Activated naive CD4-positive, alpha-beta T cell treated with anti-CD3 and anti-CD28 coated beads for 36 hours (primary cell): Measurements from ENCODE around the gene SECTM1. TPM values are rescaled to one million over a fixed set of nuclear protein-coding genes. Genes with fewer than 3 reads are reported as not detected.

ENCODE experiments used
- CTCF ChIA-PET: fragments of 350-600 bp; sonication (Branson Sonifier 250); formaldehyde crosslinking; loops from one replicate; lab custom pipeline; 2021; ENCODE audit warnings: antibody characterized with exemption; lab: Charles Lee
- DNase-seq: peaks from one replicate; pipeline ENCODE4 v3.0.0-alpha.2; 2020
- H3K27ac Mint-ChIP-seq: one replicate; pipeline ENCODE4 v1.8.0; 2021; ENCODE audit warnings: mild to moderate bottlenecking, mixed read lengths
- H3K27me3 Mint-ChIP-seq: one replicate; pipeline ENCODE4 v1.8.0; 2021; ENCODE audit warnings: low read depth, mixed read lengths
- H3K36me3 Mint-ChIP-seq: one replicate; pipeline ENCODE4 v1.8.0; 2021; ENCODE audit warnings: low read depth, mixed read lengths
- H3K4me1 Mint-ChIP-seq: one replicate; pipeline ENCODE4 v1.8.0; 2021; ENCODE audit warnings: low read depth, mixed read lengths
- H3K4me3 Mint-ChIP-seq: one replicate; pipeline ENCODE4 v1.8.0; 2021; ENCODE audit warnings: mild to moderate bottlenecking, moderate library complexity, mixed read lengths
- H3K9me3 Mint-ChIP-seq: one replicate; pipeline ENCODE4 v1.8.0; 2021; ENCODE audit warnings: mixed read lengths
- intact Hi-C: fragments of 100-400 bp; cut with micrococcal nuclease; formaldehyde crosslinking; loops from one replicate; pipeline ENCODE4 v1.15.1; 2023
- total RNA-seq, 2 experiments: library from RNA; stranded (reverse); gene quantifications; one replicate each; pipeline ENCODE4 v1.2.3, GENCODE V29; 2021

The SECTM1 gene
- total RNA-seq, 2 experiments from 2014 or later = 2.8 to 3.8 TPM

- Mint-ChIP-seq H3K4me3 (no peak overlapping the region), H3K27me3 (no peaks in the 10 kb centered on the region), H3K9me3 (no peaks in the 10 kb centered on the region), H3K27ac (no peak overlapping the region), H3K36me3 (no peaks in the 10 kb centered on the region), H3K4me1 (peaks cover 12% of the 10 kb centered on the region)
- intact Hi-C loops = no loop called here
- CTCF ChIA-PET = interaction anchor here (0.6 kb wide), 1 partner anchor 607 kb away, joined by 3 read pairs; no protein-coding TSS in a partner anchor
- no peak for DNase-seq
Observed at GRCh38 chr17:82282239-82283207, 51.0 kb downstream of the SECTM1 start.

GRCh38 chr17:82281502-82282238, 51.9 kb downstream of the SECTM1 start:
- CTCF ChIA-PET = no interaction called here
- DNase-seq = no peak
- Mint-ChIP-seq H3K27me3 (no peaks in the 10 kb centered on the region), H3K9me3 (no peaks in the 10 kb centered on the region), H3K27ac (no peak overlapping the region), H3K4me1 (peaks cover 10% of the 10 kb centered on the region), H3K36me3 (no peaks in the 10 kb centered on the region), H3K4me3 (no peak overlapping the region)
- intact Hi-C loops = no loop called here

GRCh38 chr17:82281076-82281475, 52.5 kb downstream of the SECTM1 start:
- DNase-seq = no peak
- Mint-ChIP-seq H3K4me1 (peaks cover 10% of the 10 kb centered on the region), H3K27me3 (no peaks in the 10 kb centered on the region), H3K36me3 (no peaks in the 10 kb centered on the region), H3K9me3 (no peaks in the 10 kb centered on the region), H3K4me3 (no peak overlapping the region), H3K27ac (no peak overlapping the region)
- intact Hi-C loops = no loop called here
- CTCF ChIA-PET = no interaction called here

DNA sequence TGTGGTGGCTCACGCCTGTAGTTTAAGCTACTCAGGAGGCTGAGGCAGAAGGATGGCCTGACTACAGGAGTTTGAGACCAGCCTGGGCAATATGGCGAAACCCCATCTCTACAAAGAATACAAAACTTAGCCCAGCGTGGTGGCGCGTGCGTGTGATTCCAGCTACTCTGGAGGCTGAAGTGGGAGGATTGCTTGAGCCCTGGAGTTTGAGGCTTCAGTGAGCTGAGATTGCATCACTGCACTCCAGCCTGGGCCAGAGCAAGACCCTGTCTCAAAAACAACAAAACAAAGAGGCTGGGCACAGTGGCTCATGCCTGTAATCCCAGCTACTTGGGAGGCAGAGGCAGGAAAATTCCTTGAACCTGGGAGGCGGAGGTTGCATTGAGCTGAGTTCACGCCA, 53.0 kb downstream of the SECTM1 start:
- Mint-ChIP-seq H3K4me3 (no peak overlapping the region), H3K4me1 (peaks cover 10% of the 10 kb centered on the region), H3K27me3 (no peaks in the 10 kb centered on the region), H3K27ac (no peak overlapping the region), H3K9me3 (no peaks in the 10 kb centered on the region), H3K36me3 (no peaks in the 10 kb centered on the region)
- intact Hi-C loops = no loop called here
- CTCF ChIA-PET = no interaction called here
- DNase-seq = no peak

GRCh38 chr17:82278786-82279391, 54.7 kb downstream of the SECTM1 start:
- Mint-ChIP-seq H3K36me3 (no peaks in the 10 kb centered on the region), H3K4me1 (peaks cover 10% of the 10 kb centered on the region), H3K27ac (no peak overlapping the region), H3K4me3 (no peak overlapping the region), H3K9me3 (no peaks in the 10 kb centered on the region), H3K27me3 (no peaks in the 10 kb centered on the region)
- CTCF ChIA-PET = interaction anchor here (0.6 kb wide), 2 partner anchors 94 to 258 kb away, joined by 3 to 6 read pairs; no protein-coding TSS in a partner anchor
- no peak for DNase-seq
- intact Hi-C loops = no loop called here

DNA sequence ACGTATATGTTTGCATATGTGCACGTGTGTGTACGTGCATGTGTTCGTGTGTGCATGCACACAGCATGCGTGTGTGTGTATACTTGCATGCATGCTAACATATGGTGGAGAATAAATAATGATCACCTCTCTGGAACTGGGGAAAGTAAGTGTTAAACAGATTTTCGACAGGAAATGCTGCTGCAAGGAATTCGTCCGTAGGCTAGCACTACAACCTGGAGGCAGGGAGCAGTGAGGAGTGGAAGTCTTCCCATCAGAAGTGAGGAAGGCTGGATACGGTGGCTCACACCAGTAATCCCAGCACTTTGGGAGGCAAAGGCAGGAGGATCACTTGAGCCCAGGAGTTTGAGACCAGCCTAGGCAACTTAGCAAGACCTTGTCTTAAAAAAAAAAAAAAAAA, 55.3 kb downstream of the SECTM1 start:
- no peaks in the 10 kb centered on the region for H3K27me3 Mint-ChIP-seq
- CTCF ChIA-PET = no interaction called here
- DNase-seq = no peak
- intact Hi-C loops = no loop called here
- peaks cover 8% of the 10 kb centered on the region for H3K4me1 Mint-ChIP-seq
- H3K4me3 Mint-ChIP-seq = no peak overlapping the region
- H3K27ac Mint-ChIP-seq = no peak overlapping the region
- H3K36me3 Mint-ChIP-seq = no peaks in the 10 kb centered on the region
- no peaks in the 10 kb centered on the region for H3K9me3 Mint-ChIP-seq

- H3K4me3 Mint-ChIP-seq = no peak overlapping the region
Observed at GRCh38 chr17:82277851-82278250, 55.7 kb downstream of the SECTM1 start.

GRCh38 chr17:82276938-82277337, 56.6 kb downstream of the SECTM1 start:
- peaks cover 13% of the 10 kb centered on the region for H3K4me1 Mint-ChIP-seq

More at GRCh38 chr17:82277851-82278250, 55.7 kb downstream of the SECTM1 start:
- Mint-ChIP-seq H3K9me3 (no peaks in the 10 kb centered on the region), H3K27me3 (no peaks in the 10 kb centered on the region), H3K4me1 (peaks cover 6% of the 10 kb centered on the region), H3K27ac (no peak overlapping the region), H3K36me3 (no peaks in the 10 kb centered on the region)
- no peak for DNase-seq
- CTCF ChIA-PET = no interaction called here
- intact Hi-C loops = no loop called here

GRCh38 chr17:82275326-82275725, 58.2 kb downstream of the SECTM1 start:
- no peaks in the 10 kb centered on the region for H3K9me3 Mint-ChIP-seq
- DNase-seq = no peak
- H3K27ac Mint-ChIP-seq = no peak overlapping the region
- H3K4me1 Mint-ChIP-seq = peaks cover 22% of the 10 kb centered on the region
- no peak overlapping the region for H3K4me3 Mint-ChIP-seq
- intact Hi-C loops = no loop called here
- peaks cover 21% of the 10 kb centered on the region for H3K36me3 Mint-ChIP-seq
- no peaks in the 10 kb centered on the region for H3K27me3 Mint-ChIP-seq
- CTCF ChIA-PET = no interaction called here

More at GRCh38 chr17:82276938-82277337, 56.6 kb downstream of the SECTM1 start:
- intact Hi-C loops = no loop called here
- peaks cover 7% of the 10 kb centered on the region for H3K36me3 Mint-ChIP-seq
- no peak for DNase-seq
- no peaks in the 10 kb centered on the region for H3K9me3 Mint-ChIP-seq
- H3K27me3 Mint-ChIP-seq = no peaks in the 10 kb centered on the region
- no peak overlapping the region for H3K4me3 Mint-ChIP-seq
- CTCF ChIA-PET = no interaction called here
- H3K27ac Mint-ChIP-seq = no peak overlapping the region

DNA sequence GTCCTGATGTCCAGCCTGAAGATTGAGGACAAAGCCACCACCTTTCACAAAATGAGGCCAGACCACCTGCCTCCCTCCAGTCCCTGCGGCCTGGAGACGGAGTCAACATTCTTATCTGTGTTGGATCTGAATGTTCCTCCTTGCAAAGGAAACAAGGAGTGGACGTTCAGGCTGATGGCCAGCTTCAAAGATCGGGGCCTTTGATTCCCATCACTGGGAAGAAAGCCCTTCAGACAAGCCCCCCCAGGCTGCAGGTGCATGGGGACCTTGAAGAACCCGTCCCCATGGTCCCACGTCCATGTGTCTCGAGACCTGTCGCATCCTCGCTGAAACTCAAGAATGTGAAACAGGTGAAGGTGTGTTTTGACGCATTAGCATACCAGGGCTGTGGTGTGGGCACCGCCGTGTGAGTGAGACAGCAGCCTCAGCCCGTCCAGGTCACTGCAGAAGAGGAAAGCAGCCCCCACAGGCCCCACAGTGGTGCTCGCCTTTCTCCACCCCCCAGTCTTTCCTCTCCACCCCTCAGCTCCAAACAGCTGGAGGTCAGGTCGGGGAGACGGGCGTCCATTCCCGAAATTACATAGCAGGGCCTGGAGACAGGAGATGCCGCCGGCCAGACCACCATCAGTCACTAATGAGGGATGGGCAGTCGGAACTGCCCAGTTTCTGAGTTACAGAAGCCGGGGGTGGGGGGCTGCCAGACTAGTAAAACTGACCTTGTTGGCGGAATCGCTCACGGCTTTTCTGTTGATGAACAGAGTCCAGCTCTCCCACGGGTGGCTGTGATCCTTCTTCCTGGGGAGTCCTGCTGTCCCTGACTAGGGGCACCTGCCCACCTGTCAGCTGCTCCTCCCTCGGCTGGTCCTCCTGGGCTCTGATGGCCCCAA, 59.2 kb downstream of the SECTM1 start:
- DNase-seq = no peak
- Mint-ChIP-seq H3K4me1 (peaks cover 32% of the 10 kb centered on the region), H3K4me3 (peak overlapping the region; percentile 81), H3K36me3 (peaks cover 28% of the 10 kb centered on the region), H3K27ac (no peak overlapping the region), H3K27me3 (no peaks in the 10 kb centered on the region), H3K9me3 (no peaks in the 10 kb centered on the region)
- CTCF ChIA-PET = no interaction called here
- intact Hi-C loops = no loop called here

GRCh38 chr17:82273327-82274133, 60.0 kb downstream of the SECTM1 start, which contains the start of gene CSNK1D:
TSS of gene CSNK1D (minus strand) at chr17:82273700. CDS start at chr17:82273381, 319 bp downstream.
- H3K36me3 Mint-ChIP-seq = peaks cover 32% of the 10 kb centered on the region
- H3K4me3 Mint-ChIP-seq = peak within 1 kb of the TSS; percentile 81
- peaks cover 39% of the 10 kb centered on the region for H3K4me1 Mint-ChIP-seq
- CTCF ChIA-PET = no interaction called here
- no peaks in the 10 kb centered on the region for H3K27me3 Mint-ChIP-seq
- DNase-seq = peak; percentile 93
- H3K9me3 Mint-ChIP-seq = no peaks in the 10 kb centered on the region
- intact Hi-C loops = loop anchor here (1.0 to 2.0 kb wide), 2 partner anchors 19 to 43 kb away; partner anchors contain the start of gene CD7
- H3K27ac Mint-ChIP-seq = peak within 1 kb of the TSS; percentile 94
